B cell (primary cell): ENCODE results near the gene HEPACAM. TPM values are rescaled to one million over a fixed set of nuclear protein-coding genes. Genes with fewer than 3 reads are reported as not detected.

Experiments
- polyA plus RNA-seq: library from polyadenylated mRNA; depleted of rRNA; stranded (reverse); fragments of >200 nt; gene quantifications from 2 replicates; pipeline ENCODE4 v1.2.3, GENCODE V29; 2012
- total RNA-seq, 2 donors: library from RNA; stranded (reverse); fragments of 120-200 nt in 1 of 2; gene quantifications; 1 replicate in 1 of 2; 2 replicates in 1 of 2; pipeline versions ENCODE4 v1.2.3 to v1.2.4, GENCODE V29; 2013 to 2022

HEPACAM gene
- total and polyA plus RNA-seq, 2 donors (not counting 1 experiment from before 2014, with no cell fraction given): not detected

Other genes starting within 250 kb of the HEPACAM start
- 0.66 TPM in 1 of 2 replicates, not detected in the other for gene NRGN, start 196.1 kb downstream of the HEPACAM start, total RNA-seq
- 3.1 and 11.0 TPM in 2 replicates for gene NRGN, start 196.1 kb downstream of the HEPACAM start, polyA plus RNA-seq
- not detected in 2 replicates for gene VSIG2, start 183.8 kb downstream of the HEPACAM start, total RNA-seq
- gene VSIG2, start 183.8 kb downstream of the HEPACAM start, polyA plus RNA-seq: 0.36 TPM in 1 of 2 replicates, not detected in the other
- 1.4 and 1.8 TPM in 2 replicates for gene ESAM, start 173.8 kb downstream of the HEPACAM start, total RNA-seq
- 14.5 and 48.6 TPM in 2 replicates for gene ESAM, start 173.8 kb downstream of the HEPACAM start, polyA plus RNA-seq
- gene MSANTD2, start 135.6 kb downstream of the HEPACAM start, total RNA-seq: 26.8 and 33.4 TPM in 2 replicates
- gene MSANTD2, start 135.6 kb downstream of the HEPACAM start, polyA plus RNA-seq: 9.4 and 11.1 TPM in 2 replicates
- gene ROBO3, start 70.6 kb downstream of the HEPACAM start, total RNA-seq: 0.90 and 1.0 TPM in 2 replicates
- 4.0 and 7.4 TPM in 2 replicates for gene ROBO3, start 70.6 kb downstream of the HEPACAM start, polyA plus RNA-seq
- not detected in 2 replicates for gene ROBO4, start 38.2 kb downstream of the HEPACAM start, total RNA-seq
- not detected in 2 replicates for gene ROBO4, start 38.2 kb downstream of the HEPACAM start, polyA plus RNA-seq
- gene HEPN1, start 16.8 kb downstream of the HEPACAM start, total RNA-seq: not detected in 2 replicates
- gene HEPN1, start 16.8 kb downstream of the HEPACAM start, polyA plus RNA-seq: not detected in 2 replicates
- 1.8 TPM in 2 replicates for gene CCDC15, start 18.2 kb upstream of the HEPACAM start, total RNA-seq
- 0.29 and 0.31 TPM in 2 replicates for gene CCDC15, start 18.2 kb upstream of the HEPACAM start, polyA plus RNA-seq
- gene SLC37A2, start 127.3 kb upstream of the HEPACAM start, total RNA-seq: 27.0 and 27.1 TPM in 2 replicates
- gene SLC37A2, start 127.3 kb upstream of the HEPACAM start, polyA plus RNA-seq: 4.1 and 7.6 TPM in 2 replicates
- gene TMEM218, start 175.6 kb upstream of the HEPACAM start, total RNA-seq: 20.7 TPM in 2 replicates
- gene TMEM218, start 175.6 kb upstream of the HEPACAM start, polyA plus RNA-seq: 26.1 and 31.7 TPM in 2 replicates
- gene PKNOX2, start 228.7 kb upstream of the HEPACAM start, total RNA-seq: not detected in 2 replicates
- not detected in 2 replicates for gene PKNOX2, start 228.7 kb upstream of the HEPACAM start, polyA plus RNA-seq